Measurements from ENCODE around the gene MACROD2.

DNA sequence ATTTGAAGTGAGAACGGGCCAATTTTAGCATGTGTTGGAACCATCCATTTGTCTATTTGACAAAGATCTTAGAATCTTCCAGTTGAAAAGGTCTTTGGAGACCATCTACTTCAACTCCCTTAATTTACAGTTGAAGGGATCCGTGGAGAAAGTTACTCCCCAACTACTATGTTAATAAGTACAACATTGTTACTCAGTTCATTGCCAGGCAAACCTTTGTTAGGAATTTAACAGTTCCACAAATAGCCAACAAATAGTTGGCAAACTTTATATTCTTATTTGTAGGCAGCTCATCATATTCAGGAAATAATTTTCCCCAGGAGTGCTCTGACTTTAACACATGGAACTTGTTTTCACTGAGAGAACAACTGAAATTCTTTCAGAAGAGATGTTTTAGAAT lies 423.1 kb downstream of the MACROD2 start:
- TF ChIP-seq, protein P1, sequence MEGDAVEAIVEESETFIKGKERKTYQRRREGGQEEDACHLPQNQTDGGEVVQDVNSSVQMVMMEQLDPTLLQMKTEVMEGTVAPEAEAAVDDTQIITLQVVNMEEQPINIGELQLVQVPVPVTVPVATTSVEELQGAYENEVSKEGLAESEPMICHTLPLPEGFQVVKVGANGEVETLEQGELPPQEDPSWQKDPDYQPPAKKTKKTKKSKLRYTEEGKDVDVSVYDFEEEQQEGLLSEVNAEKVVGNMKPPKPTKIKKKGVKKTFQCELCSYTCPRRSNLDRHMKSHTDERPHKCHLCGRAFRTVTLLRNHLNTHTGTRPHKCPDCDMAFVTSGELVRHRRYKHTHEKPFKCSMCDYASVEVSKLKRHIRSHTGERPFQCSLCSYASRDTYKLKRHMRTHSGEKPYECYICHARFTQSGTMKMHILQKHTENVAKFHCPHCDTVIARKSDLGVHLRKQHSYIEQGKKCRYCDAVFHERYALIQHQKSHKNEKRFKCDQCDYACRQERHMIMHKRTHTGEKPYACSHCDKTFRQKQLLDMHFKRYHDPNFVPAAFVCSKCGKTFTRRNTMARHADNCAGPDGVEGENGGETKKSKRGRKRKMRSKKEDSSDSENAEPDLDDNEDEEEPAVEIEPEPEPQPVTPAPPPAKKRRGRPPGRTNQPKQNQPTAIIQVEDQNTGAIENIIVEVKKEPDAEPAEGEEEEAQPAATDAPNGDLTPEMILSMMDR (conservative IDR thresholded peaks at IDR 0.05; ENCODE audit: low read depth, low read length): no peak
- TF ChIP-seq EZH2 (IDR thresholded peaks at IDR 0.05; ENCODE audit: borderline replicate concordance, low read depth, low read length, poor library complexity, severe bottlenecking): no peak
